IMR-90 (cell line): Measurements from ENCODE around the gene FAM114A2. TPM values are rescaled to one million over a fixed set of nuclear protein-coding genes. Genes with fewer than 3 reads are reported as not detected.
A peak's percentile ranks its signal among the peaks of the same experiment; 100 is the strongest.

Experiments used
- ATAC-seq: fragments of 200-7000 bp; cut with Tn5 transposase; 2 replicates; pipeline ENCODE4 v1.9.1; 2020; ENCODE audit warnings: low read depth, mild to moderate bottlenecking, moderate library complexity
- BruUV-seq: library from RNA; stranded (reverse); fragments of 400-500 nt; replicated peaks from 2 replicates; lab custom pipeline; 2021; lab: Mats Ljungman, UMichigan
- CTCF ChIA-PET: fragments of 300-600 bp; formaldehyde crosslinking; extraction: SDS; loops from one replicate; lab custom pipeline; 2021; ENCODE audit warnings: antibody characterized with exemption; lab: Yijun Ruan, JAX
- POLR2A ChIA-PET: fragments of 300-600 bp; sonication (Branson Sonifier 250); formaldehyde crosslinking; loops from one replicate; lab custom pipeline; 2022; ENCODE audit warnings: antibody characterized with exemption; ENCODE audit not compliant: unreplicated experiment; lab: Charles Lee
- DNase-seq: peaks from one replicate; pipeline ENCODE4 v3.0.0; 2013
- H2AFZ ChIP-seq: replicated peaks from 2 replicates; pipeline ENCODE3; 2013; ENCODE audit warnings: low read length, mild to moderate bottlenecking; ENCODE audit not compliant: poor library complexity
- H2AK5ac ChIP-seq: 2 replicates; pipeline ENCODE4 v1.6.1; 2013; ENCODE audit warnings: low read depth, low read length, inconsistent platforms
- H2AK9ac ChIP-seq: replicated peaks from 2 replicates; pipeline ENCODE3; 2013; ENCODE audit warnings: mild to moderate bottlenecking, low read depth, low read length, moderate library complexity; ENCODE audit not compliant: poor library complexity
- H2BK120ac ChIP-seq: 2 replicates; pipeline ENCODE4 v1.6.1; 2013; ENCODE audit warnings: low read depth, low read length, inconsistent platforms
- H2BK15ac ChIP-seq: 3 replicates; pipeline ENCODE4 v1.6.1; 2013; ENCODE audit warnings: low read depth, low read length, inconsistent platforms
- H2BK20ac ChIP-seq: 2 replicates; pipeline ENCODE4 v1.6.1; 2013; ENCODE audit warnings: low read depth, mild to moderate bottlenecking, inconsistent platforms, low read length, moderate library complexity
- H2BK5ac ChIP-seq: 2 replicates; pipeline ENCODE4 v1.6.1; 2013; ENCODE audit warnings: mild to moderate bottlenecking, low read depth, low read length, inconsistent platforms; ENCODE audit not compliant: poor library complexity, severe bottlenecking
- H3K14ac ChIP-seq: replicated peaks from 2 replicates; pipeline ENCODE4 v1.6.1; 2013; ENCODE audit warnings: low read depth, low read length, inconsistent platforms
- H3K18ac ChIP-seq: 2 replicates; pipeline ENCODE4 v1.6.1; 2013; ENCODE audit warnings: low read depth, low read length, control low read depth
- H3K23ac ChIP-seq: 2 replicates; pipeline ENCODE4 v1.6.1; 2013; ENCODE audit warnings: low read depth, low read length, inconsistent platforms
- H3K27ac ChIP-seq: 2 replicates; pipeline ENCODE4 v1.5.1; 2013; ENCODE audit warnings: mild to moderate bottlenecking, control low read depth, low read length; ENCODE audit not compliant: insufficient read depth
- H3K27me3 ChIP-seq: 2 replicates; pipeline ENCODE4 v1.6.1; 2013; ENCODE audit warnings: low read length; ENCODE audit not compliant: control insufficient read depth, insufficient read depth
- H3K36me3 ChIP-seq: 2 replicates; pipeline ENCODE4 v1.6.1; 2013; ENCODE audit warnings: low read length, mixed read lengths; ENCODE audit not compliant: control insufficient read depth, insufficient read depth
- H3K4ac ChIP-seq: 2 replicates; pipeline ENCODE4 v1.6.1; 2013; ENCODE audit warnings: low read depth, low read length, inconsistent platforms
- H3K4me1 ChIP-seq: 2 replicates; pipeline ENCODE4 v1.6.1; 2013; ENCODE audit warnings: low read length, mixed read lengths; ENCODE audit not compliant: control insufficient read depth, insufficient read depth
- H3K4me2 ChIP-seq: 2 replicates; pipeline ENCODE4 v1.6.1; 2013; ENCODE audit warnings: low read depth, mild to moderate bottlenecking, control low read depth, low read length, moderate library complexity
- H3K4me3 ChIP-seq: 2 replicates; pipeline ENCODE4 v1.5.1; 2013; ENCODE audit warnings: low read depth, mild to moderate bottlenecking, control low read depth, low read length, moderate library complexity; ENCODE audit not compliant: insufficient read depth
- H3K56ac ChIP-seq: 2 replicates; pipeline ENCODE4 v1.6.1; 2013; ENCODE audit warnings: low read length, inconsistent platforms; ENCODE audit not compliant: insufficient read depth; ENCODE audit errors: extremely low read depth
- H3K79me1 ChIP-seq, 2 experiments: 2 replicates each; pipeline ENCODE4 v1.6.1; 2013; ENCODE audit warnings: low read length in 2 of 2, inconsistent platforms in 1 of 2, low read depth in 1 of 2
- H3K9ac ChIP-seq: 2 replicates; pipeline ENCODE4 v1.6.1; 2013; ENCODE audit warnings: low read depth, low read length, control low read depth
- H3K9me1 ChIP-seq: 2 replicates; pipeline ENCODE4 v1.6.1; 2013; ENCODE audit warnings: low read length, inconsistent platforms; ENCODE audit not compliant: insufficient read depth
- H3K9me3 ChIP-seq: 2 replicates; pipeline ENCODE4 v1.6.1; 2013; ENCODE audit warnings: low read length; ENCODE audit not compliant: control insufficient read depth, insufficient read depth
- H4K20me1 ChIP-seq: 2 replicates; pipeline ENCODE4 v1.6.1; 2013; ENCODE audit warnings: low read length, inconsistent platforms; ENCODE audit not compliant: insufficient read depth
- H4K5ac ChIP-seq: 2 replicates; pipeline ENCODE4 v1.6.1; 2013; ENCODE audit warnings: mild to moderate bottlenecking, low read depth, low read length, control low read depth
- H4K8ac ChIP-seq, 2 experiments: 2 replicates each; pipeline ENCODE4 v1.6.1; 2013; ENCODE audit warnings: low read depth in 2 of 2, low read length in 2 of 2, control low read depth in 1 of 2, inconsistent platforms in 1 of 2
- H4K91ac ChIP-seq: 2 replicates; pipeline ENCODE4 v1.6.1; 2013; ENCODE audit warnings: low read depth, low read length, inconsistent platforms; ENCODE audit not compliant: insufficient read depth
- FOS ChIP-seq: fragments of 150-350 bp; IDR thresholded peaks from 2 replicates; pipeline ENCODE4 v1.6.1; 2016; ENCODE audit warnings: low read depth, low read length
- MAFK ChIP-seq: IDR thresholded peaks from 2 replicates; pipeline ENCODE4 v1.6.1; 2012; ENCODE audit warnings: low read depth, low read length, improper control_type of control experiment
- MAZ ChIP-seq: IDR thresholded peaks from 2 replicates; pipeline ENCODE4 v1.6.1; 2012; ENCODE audit warnings: low read depth, mild to moderate bottlenecking, low read length, improper control_type of control experiment, moderate library complexity, borderline replicate concordance
- MXI1 ChIP-seq: IDR thresholded peaks from 2 replicates; pipeline ENCODE4 v1.6.1; 2012; ENCODE audit warnings: low read depth, mild to moderate bottlenecking, low read length, moderate library complexity, borderline replicate concordance
- POLR2A ChIP-seq: IDR thresholded peaks from 2 replicates; pipeline ENCODE4 v1.6.1; 2012; ENCODE audit warnings: mild to moderate bottlenecking, low read depth, low read length
- RAD21 ChIP-seq: IDR thresholded peaks from 2 replicates; pipeline ENCODE4 v1.6.1; 2012; ENCODE audit warnings: low read length, improper control_type of control experiment
- SMC3 ChIP-seq: fragments of 150-350 bp; IDR thresholded peaks from 2 replicates; pipeline ENCODE4 v1.6.1; 2016; ENCODE audit warnings: low read depth, mild to moderate bottlenecking, antibody characterized with exemption, low read length, moderate library complexity
- WGBS, 2 experiments: methylation state at CpG; one replicate each; pipeline versions ENCODE4 v1.1.5 to v1.1.7; 2013; ENCODE audit warnings: missing lambda C conversion rate in 2 of 2; ENCODE audit not compliant: insufficient read length in 1 of 2; ENCODE audit errors: extremely low coverage in 2 of 2; 5-methylcytosine and 5-hydroxymethylcytosine counted together
- dilution Hi-C: fragments of 300-500 bp; cut with HindIII; formaldehyde crosslinking; loops from one replicate; pipeline ENCODE4 v1.14.3; 2018; ENCODE audit warnings: low sequenced_read_pairs; ENCODE audit not compliant: unreplicated experiment
- in situ Hi-C: fragments of 300-500 bp; cut with MboI; formaldehyde crosslinking; loops from 3 replicates; pipeline ENCODE4 v1.14.3; 2019; ENCODE audit warnings: low sequenced_read_pairs, inconsistent platforms, mixed read lengths
- intact Hi-C: fragments of 100-400 bp; cut with micrococcal nuclease; formaldehyde crosslinking; loops from 2 replicates; pipeline ENCODE4 v1.10.0; 2022
- polyA plus RNA-seq, 3 experiments: library from polyadenylated mRNA; depleted of rRNA; stranded (reverse); fragments of >200 nt; gene quantifications; 2 replicates each; pipeline ENCODE4 v1.2.3, GENCODE V29; 2012; ENCODE audit warnings: low replicate concordance in 1 of 3
- total RNA-seq: library from RNA; depleted of rRNA; stranded (reverse); fragments of >200 nt; gene quantifications from 2 replicates; pipeline ENCODE4 v1.2.3, GENCODE V29; 2012
- TF ChIP-seq, protein P1 (sequence below): fragments of 150-350 bp; IDR thresholded peaks from 2 replicates; pipeline ENCODE4 v1.6.1; 2017; ENCODE audit warnings: mild to moderate bottlenecking, antibody characterized with exemption, low read length, low read depth

The FAM114A2 gene
- total and polyA plus RNA-seq, 2 of the 4 experiments (the other 2 are of a cell fraction) = 13.2 to 41.2 TPM

DNA sequence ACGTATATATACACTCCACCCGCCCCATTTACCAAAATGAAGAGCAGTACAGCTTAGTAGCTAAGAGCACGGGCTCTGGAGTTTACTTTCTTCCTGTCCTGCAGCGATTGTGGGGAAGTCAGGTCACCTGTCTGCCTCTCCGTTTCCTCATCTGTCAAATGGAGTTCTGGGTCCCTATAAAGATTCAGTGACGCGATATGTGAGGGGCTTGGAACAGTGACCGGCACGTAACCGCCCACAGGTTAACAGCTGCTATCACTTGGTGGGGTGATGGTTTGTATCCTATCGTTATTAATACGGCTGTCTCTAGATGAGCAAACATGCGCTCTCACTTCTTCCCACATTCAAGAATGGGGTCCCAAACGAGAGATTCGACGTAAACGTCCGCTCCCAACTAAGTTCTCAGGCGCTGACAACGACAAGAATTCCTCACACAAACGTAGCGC lies 426 bp downstream of the FAM114A2 start:
- H3K36me3 ChIP-seq = peaks cover 1% of the 10 kb centered on the region; the same call in 1 of the 2 replicates
- H3K23ac ChIP-seq = peak overlapping the region; percentile 82; the same call in 1 of the 2 replicates
- intact Hi-C loops = loop anchor here (5.0 kb wide), 1 partner anchor 41 kb away; no protein-coding TSS in a partner anchor
- no peaks in the 10 kb centered on the region for H4K20me1 ChIP-seq
- no peaks in the 10 kb centered on the region for H3K4me1 ChIP-seq
- ChIA-PET CTCF (interaction anchor here (0.9 to 1.1 kb wide), 2 partner anchors 14 to 1506 kb away, joined by 3 read pairs; no protein-coding TSS in a partner anchor), POLR2A (interaction anchor here (1.0 to 1.1 kb wide), 2 partner anchors 9 to 13 kb away, joined by 3 to 4 read pairs; no protein-coding TSS in a partner anchor)
- H3K4me3 ChIP-seq = peak overlapping the region; percentile 59
- H2BK5ac ChIP-seq = peak overlapping the region; percentile 47
- H3K9me1 ChIP-seq = no peaks in the 10 kb centered on the region
- 0% methylated on average over 3 of the region's 22 CpGs; no CpG with 5 or more reads in 1 of the 2 experiments for WGBS, 2 experiments
- H3K4ac ChIP-seq = peak overlapping the region; percentile 84
- peak overlapping the region; percentile 27 for H3K18ac ChIP-seq
- H4K5ac ChIP-seq = peak overlapping the region; percentile 32
- H3K9ac ChIP-seq = peak overlapping the region; percentile 79
- H3K27me3 ChIP-seq = no peaks in the 10 kb centered on the region
- no peak overlapping the region for H2BK20ac ChIP-seq
- TSS peak; percentile 71 for BruUV-seq
- peak overlapping the region; percentile 55 for H3K56ac ChIP-seq
- dilution Hi-C loops = no loop called here
- H3K14ac ChIP-seq = peak overlapping the region; percentile 82
- H4K8ac ChIP-seq = peak overlapping the region; percentile 93 to 95
- H2AK9ac ChIP-seq = peak overlapping the region; percentile 79
- H3K27ac ChIP-seq = peak overlapping the region; percentile 54
- in situ Hi-C loops = no loop called here
- peak overlapping the region; percentile 50; the same call in 1 of the 2 replicates for H2BK120ac ChIP-seq
- H4K91ac ChIP-seq = peak overlapping the region; percentile 64
- DNase-seq (no peak), ATAC-seq (peak; percentile 56)
- peak overlapping the region; percentile 98 for H2AFZ ChIP-seq
- H2AK5ac ChIP-seq = no peak overlapping the region
- H2BK15ac ChIP-seq = 0 out of 3 replicates have a peak overlapping the region, but pooled peaks have one; percentile 11
- TF ChIP-seq MXI1 = 0 out of 2 replicates have a peak, but pooled peaks have one; percentile 43
- TF ChIP-seq MAFK = no peak
- TF ChIP-seq FOS = no peak
- no peak for TF ChIP-seq POLR2A
- TF ChIP-seq, protein P1, sequence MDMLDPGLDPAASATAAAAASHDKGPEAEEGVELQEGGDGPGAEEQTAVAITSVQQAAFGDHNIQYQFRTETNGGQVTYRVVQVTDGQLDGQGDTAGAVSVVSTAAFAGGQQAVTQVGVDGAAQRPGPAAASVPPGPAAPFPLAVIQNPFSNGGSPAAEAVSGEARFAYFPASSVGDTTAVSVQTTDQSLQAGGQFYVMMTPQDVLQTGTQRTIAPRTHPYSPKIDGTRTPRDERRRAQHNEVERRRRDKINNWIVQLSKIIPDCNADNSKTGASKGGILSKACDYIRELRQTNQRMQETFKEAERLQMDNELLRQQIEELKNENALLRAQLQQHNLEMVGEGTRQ = no peak
- TF ChIP-seq SMC3 = no peak
- TF ChIP-seq MAZ = no peak
- TF ChIP-seq RAD21 = no peak
- H3K79me1 ChIP-seq = peaks cover 19 to 42% of the 10 kb centered on the region in 2 experiments
- H3K4me2 ChIP-seq = peak overlapping the region; percentile 85
- no peaks in the 10 kb centered on the region for H3K9me3 ChIP-seq
